Liver (tissue), 3 donors: ENCODE measurements around the gene GSTM3.

ENCODE experiments used
- FOXA1 ChIP-seq: IDR thresholded peaks from 2 replicates; pipeline ENCODE4 v1.6.1; 2016; ENCODE audit warnings: antibody characterized with exemption
- RXRA ChIP-seq, 2 donors: IDR thresholded peaks; 2 replicates each; pipeline ENCODE4 v1.6.1; 2017 to 2018; ENCODE audit warnings: antibody characterized with exemption in 2 of 2, mild to moderate bottlenecking in 1 of 2
- TF ChIP-seq, protein P1 (sequence below): fragments of 150-350 bp; IDR thresholded peaks from 2 replicates; pipeline ENCODE4 v1.5.1; 2017; ENCODE audit warnings: improper control_type of control experiment, low read depth, low read length; ENCODE audit not compliant: missing input control
- donor health status: healthy.
- donor health status: healthy.

- TF ChIP-seq, protein P1, sequence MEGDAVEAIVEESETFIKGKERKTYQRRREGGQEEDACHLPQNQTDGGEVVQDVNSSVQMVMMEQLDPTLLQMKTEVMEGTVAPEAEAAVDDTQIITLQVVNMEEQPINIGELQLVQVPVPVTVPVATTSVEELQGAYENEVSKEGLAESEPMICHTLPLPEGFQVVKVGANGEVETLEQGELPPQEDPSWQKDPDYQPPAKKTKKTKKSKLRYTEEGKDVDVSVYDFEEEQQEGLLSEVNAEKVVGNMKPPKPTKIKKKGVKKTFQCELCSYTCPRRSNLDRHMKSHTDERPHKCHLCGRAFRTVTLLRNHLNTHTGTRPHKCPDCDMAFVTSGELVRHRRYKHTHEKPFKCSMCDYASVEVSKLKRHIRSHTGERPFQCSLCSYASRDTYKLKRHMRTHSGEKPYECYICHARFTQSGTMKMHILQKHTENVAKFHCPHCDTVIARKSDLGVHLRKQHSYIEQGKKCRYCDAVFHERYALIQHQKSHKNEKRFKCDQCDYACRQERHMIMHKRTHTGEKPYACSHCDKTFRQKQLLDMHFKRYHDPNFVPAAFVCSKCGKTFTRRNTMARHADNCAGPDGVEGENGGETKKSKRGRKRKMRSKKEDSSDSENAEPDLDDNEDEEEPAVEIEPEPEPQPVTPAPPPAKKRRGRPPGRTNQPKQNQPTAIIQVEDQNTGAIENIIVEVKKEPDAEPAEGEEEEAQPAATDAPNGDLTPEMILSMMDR, result peak; percentile 35
- TF ChIP-seq FOXA1 (no peak), RXRA (IDR thresholded peaks at IDR 0.05) (peak; percentile 10 to 53)
Observed at GRCh38 chr1:109687641-109688499, 53.0 kb downstream of the GSTM3 start, which contains the start of gene GSTM1.
